Thymus (tissue), 14 donors: ENCODE results near the gene CREG2. TPM values are rescaled to one million over a fixed set of nuclear protein-coding genes. Genes with fewer than 3 reads are reported as not detected.

ENCODE experiments used
- DNase-seq, 9 donors: peaks; one replicate each; pipeline ENCODE4 v3.0.0-alpha.2; 2013; ENCODE audit warnings: low spot score in 9 of 9, low read depth in 6 of 9, missing footprints in 1 of 9
- H3K27ac ChIP-seq, 2 donors: one replicate each; pipeline ENCODE4 v1.5.1; 2013; ENCODE audit warnings: control low read depth in 1 of 2, low read depth in 1 of 2, low read length in 1 of 2, mild to moderate bottlenecking in 1 of 2, moderate library complexity in 1 of 2
- H3K27me3 ChIP-seq, 2 donors: one replicate each; pipeline ENCODE4 v1.5.1; 2013; ENCODE audit warnings: low read length in 1 of 2; ENCODE audit not compliant: control insufficient read depth in 2 of 2, insufficient read depth in 1 of 2
- H3K36me3 ChIP-seq, 2 donors: one replicate each; pipeline ENCODE4 v1.5.1; 2013; ENCODE audit warnings: low read length in 1 of 2, mild to moderate bottlenecking in 1 of 2, moderate library complexity in 1 of 2; ENCODE audit not compliant: control insufficient read depth in 2 of 2, insufficient read depth in 2 of 2
- H3K4me1 ChIP-seq, 2 donors: one replicate each; pipeline ENCODE4 v1.5.1; 2013; ENCODE audit warnings: low read length in 2 of 2; ENCODE audit not compliant: control insufficient read depth in 2 of 2, insufficient read depth in 2 of 2
- H3K4me3 ChIP-seq, 2 donors: one replicate each; pipeline ENCODE4 v1.5.1; 2013; ENCODE audit warnings: low read length in 2 of 2, control low read depth in 1 of 2, mild to moderate bottlenecking in 1 of 2
- H3K9me3 ChIP-seq, 2 donors: one replicate each; pipeline ENCODE4 v1.5.1; 2013; ENCODE audit warnings: low read length in 1 of 2, mild to moderate bottlenecking in 1 of 2; ENCODE audit not compliant: control insufficient read depth in 2 of 2, insufficient read depth in 1 of 2
- WGBS: extraction: QIAGEN DNeasy Blood & Tissue Kit; methylation state at CpG from one replicate; pipeline ENCODE4 v1.1.7; 2013; 5-methylcytosine and 5-hydroxymethylcytosine counted together
- long read RNA-seq, 10 donors: transcript quantifications; one replicate each; lab custom pipeline, GENCODE V29; 2026
- polyA plus RNA-seq: library from polyadenylated mRNA; stranded (reverse); fragments of 200-250 nt; gene quantifications from one replicate; pipeline ENCODE4 v1.2.3, GENCODE V29; 2013
- total RNA-seq: library from RNA; stranded (reverse); fragments of 120-200 nt; gene quantifications from one replicate; pipeline ENCODE4 v1.2.4, GENCODE V29; 2013
- donor health status: healthy.

CREG2 gene
- total RNA-seq (0.38 TPM), polyA plus RNA-seq (0.07 TPM)
- long read RNA-seq, donor 1, partial matches to known transcripts: 0 of 1 reads
- long read RNA-seq, donor 1, other reads (novel, unspliced or antisense): 0 of 1 reads
- long read RNA-seq, donor 2, partial matches to known transcripts: 0 of 1 reads
- long read RNA-seq, donor 2, other reads (novel, unspliced or antisense): 0 of 1 reads
- long read RNA-seq, donor 3: 0 reads
- long read RNA-seq, donor 4: 0 reads
- long read RNA-seq, donor 5: 0 reads
- long read RNA-seq, donor 6: 0 reads
- long read RNA-seq, donor 7: 0 reads
- long read RNA-seq, donor 8: 0 reads
- long read RNA-seq, donor 9: 0 reads
- long read RNA-seq, donor 10: 0 reads

DNA sequence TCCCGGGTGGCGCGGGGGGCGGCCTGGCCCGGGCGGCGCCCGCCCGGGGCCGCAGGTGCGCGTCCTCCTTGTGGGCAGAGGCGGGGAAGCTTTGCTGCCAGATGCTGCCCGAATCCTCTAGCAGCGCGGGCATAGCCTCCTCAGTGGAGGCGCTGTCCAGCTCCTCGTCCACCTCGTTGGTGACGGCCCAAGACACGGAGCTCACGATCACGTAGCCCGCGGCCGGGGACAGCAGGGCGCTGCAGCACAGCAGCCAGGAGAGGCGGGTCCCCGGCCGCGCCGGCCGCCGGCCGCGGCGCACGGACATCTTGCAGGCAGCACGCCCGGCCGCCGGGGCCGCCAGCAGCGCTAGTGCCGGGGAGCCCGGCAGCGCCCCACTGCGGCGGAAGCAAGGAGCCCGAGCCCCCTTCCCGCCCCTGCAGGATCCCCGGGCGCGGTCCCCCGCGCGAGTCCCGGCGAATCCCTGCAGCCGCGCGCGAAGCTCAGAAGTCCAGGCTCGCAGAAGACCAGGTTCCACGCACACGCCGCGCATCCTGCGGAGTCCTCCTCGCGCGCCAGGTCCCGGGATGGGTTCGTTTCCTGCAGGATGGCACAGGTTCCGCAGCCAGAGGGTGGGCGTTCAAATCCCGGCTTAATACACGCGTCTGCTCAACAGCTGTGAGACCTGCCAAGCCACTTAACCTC is at the start of gene CREG2:
CREG2 (minus strand) TSS at position 353 of the 684 bp plus-strand sequence; CDS start at position 307, 46 bp downstream.
- Histone ChIP-seq H3K4me3 (peak within 1 kb of the TSS; percentile 16 to 52), H3K27me3 (peaks cover 24 to 52% of the 10 kb centered on the region in 2 donors), H3K9me3 (no peaks in the 10 kb centered on the region), H3K27ac (no peak within 1 kb of the TSS), H3K4me1 (peaks cover 3 to 8% of the 10 kb centered on the region in 2 donors), H3K36me3 (no peaks in the 10 kb centered on the region)
- DNase-seq: peak in 4 of 9 donors; percentile 26 to 64 (median 60)
- under 1% methylated on average over 79 of the region's 79 CpGs for WGBS

DNA sequence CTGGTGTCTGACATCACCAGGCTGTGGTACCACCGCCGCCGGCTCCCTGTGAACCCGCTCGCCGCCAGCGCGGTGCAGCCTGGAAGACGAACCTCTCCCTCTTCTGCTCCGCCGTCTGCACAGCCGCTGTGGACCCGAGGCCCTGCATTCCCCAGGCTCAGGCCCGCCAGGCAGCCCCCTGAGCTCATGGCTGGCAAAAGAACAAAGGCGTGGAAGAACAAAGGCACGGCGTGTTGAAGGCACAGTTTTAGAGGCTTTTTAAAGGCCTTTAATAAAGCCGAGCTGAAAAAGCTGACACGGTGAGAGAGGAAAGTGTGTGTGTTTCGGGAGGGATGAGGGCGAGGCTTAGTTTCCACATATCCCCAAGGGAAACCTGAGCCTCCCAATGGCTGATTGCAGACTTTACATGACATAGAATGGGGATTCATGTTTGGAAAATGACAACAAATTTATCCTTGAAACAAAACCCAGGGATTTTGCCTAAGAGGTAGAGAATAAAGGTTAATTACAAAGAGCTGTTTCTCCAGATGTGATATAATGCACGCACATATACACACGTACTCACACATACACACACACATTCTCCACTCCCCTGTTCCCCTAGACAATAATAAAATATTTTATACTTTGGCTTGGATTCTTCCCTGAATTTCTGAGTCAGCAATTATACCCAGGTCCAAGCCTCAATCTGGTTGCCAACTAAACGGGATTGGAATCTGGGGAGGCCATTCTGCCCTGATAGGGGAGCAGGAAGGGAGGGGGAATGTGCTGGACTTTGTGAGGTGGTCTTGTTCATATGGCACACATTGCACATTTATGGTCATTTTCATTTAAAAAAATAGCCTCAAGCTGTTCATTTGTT is 47.9 kb upstream of the CREG2 start:
- Histone ChIP-seq H3K36me3 (peaks cover 0 to 2% of the 10 kb centered on the region in 2 donors), H3K4me1 (peaks cover 0 to 14% of the 10 kb centered on the region in 2 donors), H3K27ac (no peak overlapping the region), H3K9me3 (no peaks in the 10 kb centered on the region), H3K4me3 (no peak overlapping the region), H3K27me3 (no peaks in the 10 kb centered on the region)
- WGBS: 85% methylated on average over 24 of the region's 24 CpGs
- DNase-seq: peak in 1 of 9 donors; percentile 33

DNA sequence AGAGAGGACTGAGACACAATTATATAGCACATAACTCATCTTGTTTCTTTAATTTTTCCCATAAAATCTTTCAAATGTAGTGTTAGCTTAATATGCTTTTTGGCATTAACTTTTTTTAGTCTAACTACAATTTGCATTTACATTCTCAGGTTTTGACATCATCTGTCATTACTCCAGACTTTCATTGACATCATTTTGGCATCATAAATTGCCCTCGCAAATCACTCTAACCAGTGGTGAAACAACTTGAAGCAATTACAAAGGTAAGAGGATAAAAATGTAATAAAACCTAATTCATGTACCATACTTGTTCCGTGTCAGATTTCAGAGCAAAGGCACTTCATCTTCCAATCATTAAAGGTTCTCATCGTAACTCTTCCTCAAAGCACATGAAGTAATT is 46.2 kb upstream of the CREG2 start:
- 97% methylated on average over 3 of the region's 3 CpGs for WGBS
- no peak overlapping the region for H3K4me3 ChIP-seq
- no peaks in the 10 kb centered on the region for H3K9me3 ChIP-seq
- no peaks in the 10 kb centered on the region for H3K27me3 ChIP-seq
- H3K4me1 ChIP-seq: peaks cover 0 to 9% of the 10 kb centered on the region in 2 donors
- peaks cover 0 to 2% of the 10 kb centered on the region in 2 donors for H3K36me3 ChIP-seq
- no peak overlapping the region for H3K27ac ChIP-seq
- no peak for DNase-seq

GRCh38 chr2:101432411-101433181 is 45.3 kb upstream of the CREG2 start:
- 93% methylated on average over 20 of the region's 20 CpGs for WGBS
- H3K27ac ChIP-seq: no peak overlapping the region
- no peak for DNase-seq

DNA sequence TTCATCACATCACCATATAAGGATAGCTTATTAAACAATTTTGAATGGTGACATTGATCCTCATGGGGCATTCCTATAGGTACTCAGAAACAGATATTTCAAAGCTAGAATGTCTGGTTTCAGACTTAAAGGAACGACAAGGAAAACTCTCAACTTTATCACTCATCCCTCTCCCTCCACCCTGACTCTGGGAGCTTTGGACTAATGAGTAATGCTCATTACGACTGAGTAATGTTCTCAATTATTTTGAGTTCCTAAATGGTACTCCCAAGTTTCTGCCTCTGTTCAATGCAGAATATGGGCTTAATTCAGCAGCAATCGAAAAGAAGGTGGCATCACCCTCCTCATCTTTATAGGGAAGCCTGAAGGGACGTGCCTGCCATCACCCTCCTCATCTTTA is 44.2 kb upstream of the CREG2 start:
- Histone ChIP-seq H3K4me1 (peaks cover 0 to 9% of the 10 kb centered on the region in 2 donors), H3K9me3 (no peaks in the 10 kb centered on the region), H3K27ac (no peak overlapping the region), H3K27me3 (no peaks in the 10 kb centered on the region), H3K4me3 (no peak overlapping the region), H3K36me3 (peaks cover 0 to under 1% of the 10 kb centered on the region in 2 donors)
- WGBS: 97% methylated on average over 4 of the region's 4 CpGs
- no peak for DNase-seq

More at GRCh38 chr2:101432411-101433181, 45.3 kb upstream of the CREG2 start:
- H3K27me3 ChIP-seq: no peaks in the 10 kb centered on the region
- no peak overlapping the region for H3K4me3 ChIP-seq
- H3K36me3 ChIP-seq: peaks cover 0 to 2% of the 10 kb centered on the region in 2 donors
- H3K4me1 ChIP-seq: peaks cover 0 to 9% of the 10 kb centered on the region in 2 donors
- H3K9me3 ChIP-seq: no peaks in the 10 kb centered on the region

- no peaks in the 10 kb centered on the region for H3K27me3 ChIP-seq
- H3K9me3 ChIP-seq: no peaks in the 10 kb centered on the region
- H3K4me1 ChIP-seq: peaks cover 0 to 5% of the 10 kb centered on the region in 2 donors
- WGBS: 96% methylated on average over 2 of the region's 2 CpGs
- no peak overlapping the region for H3K27ac ChIP-seq
- no peak for DNase-seq
- no peaks in the 10 kb centered on the region for H3K36me3 ChIP-seq
- no peak overlapping the region for H3K4me3 ChIP-seq
These were observed 42.9 kb upstream of the CREG2 start for GRCh38 chr2:101430156-101430555.

DNA sequence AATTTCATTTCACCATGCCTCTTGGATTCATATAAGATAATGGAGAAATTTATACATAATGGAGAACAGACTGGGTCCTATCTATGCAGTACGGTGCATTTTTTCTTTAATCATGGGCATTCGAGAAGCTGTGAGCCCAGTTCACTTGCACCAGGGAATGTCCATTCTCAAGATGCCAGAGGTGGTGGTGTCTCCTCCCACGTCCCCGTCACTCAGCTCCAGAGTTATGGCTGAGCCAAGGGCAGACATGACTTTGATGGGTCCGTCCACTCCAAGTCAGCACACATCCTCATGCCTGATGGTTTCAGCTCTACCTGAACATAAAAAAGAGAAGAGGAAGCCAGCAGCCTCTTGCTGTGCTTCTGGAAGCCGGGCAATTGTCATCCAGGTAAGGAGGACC is 42.1 kb upstream of the CREG2 start:
- Histone ChIP-seq H3K27ac (no peak overlapping the region), H3K9me3 (no peaks in the 10 kb centered on the region), H3K4me3 (no peak overlapping the region), H3K4me1 (no peaks in the 10 kb centered on the region), H3K36me3 (no peaks in the 10 kb centered on the region), H3K27me3 (no peaks in the 10 kb centered on the region)
- WGBS: 99% methylated on average over 6 of the region's 6 CpGs
- DNase-seq: no peak

DNA sequence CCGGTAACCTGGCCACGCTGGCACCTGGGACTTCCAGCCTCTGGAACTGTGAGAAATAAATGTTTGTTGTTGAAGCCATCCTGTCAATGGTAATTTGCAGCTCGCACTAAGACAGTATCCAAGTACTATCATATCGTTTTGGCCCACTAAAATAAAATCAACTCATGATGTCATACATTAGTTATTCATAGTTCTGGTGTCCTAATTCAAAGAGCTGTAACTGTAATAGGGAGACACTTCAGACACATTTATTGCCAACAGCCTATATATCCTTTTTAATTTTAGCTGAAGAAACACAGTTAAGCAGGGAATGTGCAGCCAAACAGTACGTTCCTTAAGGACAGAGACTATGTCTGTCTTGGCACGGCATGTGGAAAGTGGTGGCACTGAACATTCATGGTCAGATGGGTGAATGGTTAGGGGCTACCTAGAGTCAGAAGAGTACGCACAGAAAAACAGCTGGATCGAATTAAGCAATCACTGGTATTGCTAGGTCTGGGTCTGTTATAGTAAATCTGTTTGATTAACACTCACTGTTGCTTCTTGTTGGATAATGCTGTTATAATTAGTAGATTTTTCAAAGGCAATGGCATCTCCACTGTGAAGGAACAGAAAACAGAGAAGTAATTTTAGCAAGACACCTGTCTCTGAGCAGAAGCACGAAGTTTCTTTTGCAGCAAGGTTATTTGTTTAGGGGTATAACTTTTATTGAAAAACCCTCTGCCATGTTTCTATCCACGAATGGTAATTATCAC is 41.3 kb upstream of the CREG2 start:
- no peaks in the 10 kb centered on the region for H3K36me3 ChIP-seq
- WGBS: 93% methylated on average over 10 of the region's 10 CpGs
- no peak for DNase-seq
- no peaks in the 10 kb centered on the region for H3K9me3 ChIP-seq
- no peak overlapping the region for H3K27ac ChIP-seq
- H3K27me3 ChIP-seq: no peaks in the 10 kb centered on the region
- H3K4me1 ChIP-seq: no peaks in the 10 kb centered on the region
- no peak overlapping the region for H3K4me3 ChIP-seq
